WTC11 (cell line): ENCODE results near the gene CEBPZOS. TPM values are rescaled to one million over a fixed set of nuclear protein-coding genes. Genes with fewer than 3 reads are reported as not detected.

ENCODE experiments used
- ATAC-seq: fragments of 200-7000 bp; cut with Tn5 transposase; 2 replicates; pipeline ENCODE4 v1.10.0; 2021; ENCODE audit warnings: mild to moderate bottlenecking, moderate library complexity
- CTCF ChIA-PET: fragments of 300-600 bp; sonication (Branson Sonifier 250); formaldehyde crosslinking; loops from one replicate; lab custom pipeline; 2021; ENCODE audit warnings: antibody characterized with exemption; lab: Charles Lee
- POLR2A ChIA-PET: fragments of 350-600 bp; sonication (Branson Sonifier 250); formaldehyde crosslinking; loops from one replicate; lab custom pipeline; 2021; ENCODE audit warnings: antibody characterized with exemption; lab: Charles Lee
- DNase-seq: peaks from one replicate; pipeline ENCODE4 v3.0.0; 2021; ENCODE audit warnings: low spot score
- H3K27ac Mint-ChIP-seq: 2 replicates; pipeline ENCODE4 v1.8.0; 2021; ENCODE audit warnings: mixed read lengths
- H3K27me3 Mint-ChIP-seq: 2 replicates; pipeline ENCODE4 v1.8.0; 2021; ENCODE audit warnings: low read depth, mild to moderate bottlenecking, moderate library complexity, mixed read lengths
- H3K36me3 Mint-ChIP-seq: 2 replicates; pipeline ENCODE4 v1.8.0; 2021; ENCODE audit warnings: mixed read lengths
- H3K4me1 Mint-ChIP-seq: 2 replicates; pipeline ENCODE4 v1.8.0; 2022; ENCODE audit warnings: mixed read lengths
- H3K4me3 Mint-ChIP-seq: 2 replicates; pipeline ENCODE4 v1.8.0; 2021; ENCODE audit warnings: mild to moderate bottlenecking, moderate library complexity, mixed read lengths
- H3K9me3 Mint-ChIP-seq: 2 replicates; pipeline ENCODE4 v1.8.0; 2021; ENCODE audit warnings: mixed read lengths
- CBFB ChIP-seq: sonication (generic); formaldehyde crosslinking; IDR thresholded peaks from 2 replicates; pipeline ENCODE4 v1.8.1; 2022; ENCODE audit warnings: mild to moderate bottlenecking, low read depth, missing genetic modification reagents
- CREM ChIP-seq: sonication (generic); formaldehyde crosslinking; IDR thresholded peaks from 2 replicates; pipeline ENCODE4 v1.8.1; 2022; ENCODE audit warnings: mild to moderate bottlenecking, missing genetic modification reagents, moderate library complexity
- ELF4 ChIP-seq: sonication (generic); formaldehyde crosslinking; IDR thresholded peaks from 2 replicates; pipeline ENCODE4 v1.8.1; 2022; ENCODE audit warnings: low read depth, mild to moderate bottlenecking, moderate library complexity, missing genetic modification reagents
- ERG ChIP-seq: fragments of 250-450 bp; sonication (Bioruptor Pico); IDR thresholded peaks from 2 replicates; pipeline ENCODE4 v1.8.0; 2021; ENCODE audit warnings: mild to moderate bottlenecking
- KAT7 ChIP-seq: sonication (generic); formaldehyde crosslinking; IDR thresholded peaks from 2 replicates; pipeline ENCODE4 v1.8.1; 2023; ENCODE audit warnings: missing genetic modification reagents, mild to moderate bottlenecking, borderline replicate concordance
- MAX ChIP-seq: sonication (generic); formaldehyde crosslinking; IDR thresholded peaks from 2 replicates; pipeline ENCODE4 v1.8.0; 2022; ENCODE audit warnings: mild to moderate bottlenecking, missing genetic modification reagents
- TEAD4 ChIP-seq: sonication (generic); formaldehyde crosslinking; IDR thresholded peaks from 2 replicates; pipeline ENCODE4 v1.8.0; 2022; ENCODE audit warnings: mild to moderate bottlenecking, missing genetic modification reagents
- ZNF138 ChIP-seq: sonication (generic); formaldehyde crosslinking; conservative IDR thresholded peaks from 2 replicates; pipeline ENCODE4 v1.8.1; 2022; ENCODE audit warnings: mild to moderate bottlenecking, moderate library complexity, missing genetic modification reagents
- ZNF317 ChIP-seq: sonication (generic); formaldehyde crosslinking; IDR thresholded peaks from 2 replicates; pipeline ENCODE4 v1.8.1; 2023; ENCODE audit warnings: low read depth, mild to moderate bottlenecking, moderate library complexity, missing genetic modification reagents, borderline replicate concordance
- ZNF396 ChIP-seq: fragments of 250-450 bp; sonication (Bioruptor Pico); IDR thresholded peaks from 2 replicates; pipeline ENCODE4 v1.8.0; 2021; ENCODE audit warnings: mild to moderate bottlenecking, moderate library complexity, borderline replicate concordance
- total RNA-seq: library from RNA; stranded (reverse); gene quantifications from 3 replicates; pipeline ENCODE4 v1.2.3, GENCODE V29; 2021
- TF ChIP-seq, protein P1 (sequence below): sonication (generic); formaldehyde crosslinking; IDR thresholded peaks from 2 replicates; pipeline ENCODE4 v1.8.0; 2022; ENCODE audit warnings: mild to moderate bottlenecking, missing genetic modification reagents

CEBPZOS gene
- total RNA-seq, 1 experiment from 2014 or later = 129 TPM

DNA sequence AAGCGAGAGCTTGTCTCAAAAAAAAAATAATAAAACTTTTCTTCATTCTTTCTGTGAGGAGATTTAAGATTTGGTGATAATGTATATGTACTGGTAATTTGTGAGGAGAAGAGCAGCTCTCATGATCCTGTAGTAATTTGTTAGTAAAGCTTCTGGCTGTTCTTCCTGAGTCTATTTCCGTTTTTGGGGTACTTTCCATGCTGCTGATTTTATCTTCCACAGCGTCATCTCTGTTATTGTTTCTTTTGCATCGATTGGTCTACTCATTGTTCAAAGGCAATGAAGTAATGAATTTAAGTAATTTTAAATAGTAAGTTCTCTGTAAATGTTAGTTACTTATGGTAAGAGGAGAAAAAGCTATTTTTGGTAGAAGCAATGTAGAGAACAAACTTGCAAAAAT is 47.1 kb downstream of the CEBPZOS start (continued):
- no peak for TF ChIP-seq MAX

GRCh38 chr2:37244017-37244416 is 47.7 kb downstream of the CEBPZOS start:
- DNase-seq = no peak
- Mint-ChIP-seq H3K36me3 (peaks cover 84% of the 10 kb centered on the region), H3K27me3 (no peaks in the 10 kb centered on the region), H3K4me1 (peaks cover 4% of the 10 kb centered on the region; the same call in 1 of the 2 replicates), H3K27ac (peak overlapping the region; percentile 56; the same call in 1 of the 2 replicates), H3K9me3 (no peaks in the 10 kb centered on the region), H3K4me3 (no peak overlapping the region)
- ChIA-PET POLR2A (interaction anchor here (0.9 kb wide), 1 partner anchor 11 kb away, joined by 5 read pairs; no protein-coding TSS in a partner anchor), CTCF (no interaction called here)
- ATAC-seq = no peak
- TF ChIP-seq CBFB (CRISPR knock-in tag) (no peak), CREM (no peak)

DNA sequence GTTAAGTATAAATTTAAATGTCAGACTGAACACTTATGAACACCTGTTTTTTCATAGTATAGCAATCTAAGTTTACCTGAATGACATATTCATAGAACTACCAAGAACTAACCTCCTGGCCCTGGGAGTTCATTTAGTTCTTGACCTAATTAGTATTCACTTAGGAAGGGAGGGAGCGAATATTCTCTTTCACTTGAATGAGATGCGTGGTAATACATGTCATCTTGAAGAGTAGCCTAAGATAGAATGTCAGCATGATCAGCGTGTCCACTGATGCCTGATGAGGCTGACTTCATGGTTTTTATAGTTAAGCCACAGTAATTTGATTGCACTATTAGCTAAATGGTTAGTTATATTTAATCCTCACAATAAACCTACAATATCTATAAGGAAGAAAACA is 48.5 kb downstream of the CEBPZOS start:
- TF ChIP-seq ELF4 (CRISPR knock-in tag) (no peak), ZNF138 (no peak), ZNF317 (CRISPR knock-in tag) (no peak), TEAD4 (CRISPR knock-in tag) (no peak), CREM (no peak), KAT7 (CRISPR knock-in tag) (no peak)
- TF ChIP-seq, all 79 proteins: peak for 0
- H3K36me3 Mint-ChIP-seq = peaks cover 85% of the 10 kb centered on the region
- peak overlapping the region; percentile 62 for H3K27ac Mint-ChIP-seq
- POLR2A ChIA-PET = no interaction called here
- ATAC-seq (no peak), DNase-seq (no peak)
- H3K27me3 Mint-ChIP-seq = no peaks in the 10 kb centered on the region
- no peaks in the 10 kb centered on the region for H3K9me3 Mint-ChIP-seq
- peaks cover 4% of the 10 kb centered on the region; the same call in 1 of the 2 replicates for H3K4me1 Mint-ChIP-seq
- no peak overlapping the region for H3K4me3 Mint-ChIP-seq
- CTCF ChIA-PET = no interaction called here

DNA sequence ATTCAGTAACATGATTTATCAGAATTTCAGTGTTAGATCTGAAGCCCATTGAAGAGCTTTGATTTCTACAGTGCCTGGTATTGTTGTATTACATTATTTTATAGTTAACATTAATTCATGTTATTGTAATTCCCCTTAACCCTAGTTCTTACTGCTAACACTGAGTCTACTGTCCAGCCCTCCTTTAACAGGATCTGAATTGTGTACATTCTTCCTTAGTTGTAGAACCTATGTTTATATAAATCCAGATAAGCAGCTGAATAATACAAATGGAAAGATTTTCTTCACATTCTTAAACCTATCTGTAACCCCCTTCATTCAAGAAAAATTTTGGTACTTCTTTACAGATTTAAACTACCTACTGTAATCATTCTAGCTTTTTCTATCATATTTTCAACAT is 49.9 kb downstream of the CEBPZOS start:
- no peaks in the 10 kb centered on the region for H3K27me3 Mint-ChIP-seq
- H3K4me3 Mint-ChIP-seq = no peak overlapping the region

More for the DNA sequence above, 49.9 kb downstream of the CEBPZOS start:
- H3K4me1 Mint-ChIP-seq = peaks cover 4% of the 10 kb centered on the region; the same call in 1 of the 2 replicates
- CTCF ChIA-PET = interaction anchor here (0.8 kb wide), 1 partner anchor 78 kb away, joined by 3 read pairs; no protein-coding TSS in a partner anchor
- no peak for DNase-seq
- peaks cover 82% of the 10 kb centered on the region for H3K36me3 Mint-ChIP-seq
- no peak overlapping the region for H3K27ac Mint-ChIP-seq
- POLR2A ChIA-PET = no interaction called here
- ATAC-seq = no peak
- no peaks in the 10 kb centered on the region for H3K9me3 Mint-ChIP-seq
- TF ChIP-seq ERG (CRISPR knock-in tag) (no peak), ZNF396 (no peak)
- TF ChIP-seq, protein P1, sequence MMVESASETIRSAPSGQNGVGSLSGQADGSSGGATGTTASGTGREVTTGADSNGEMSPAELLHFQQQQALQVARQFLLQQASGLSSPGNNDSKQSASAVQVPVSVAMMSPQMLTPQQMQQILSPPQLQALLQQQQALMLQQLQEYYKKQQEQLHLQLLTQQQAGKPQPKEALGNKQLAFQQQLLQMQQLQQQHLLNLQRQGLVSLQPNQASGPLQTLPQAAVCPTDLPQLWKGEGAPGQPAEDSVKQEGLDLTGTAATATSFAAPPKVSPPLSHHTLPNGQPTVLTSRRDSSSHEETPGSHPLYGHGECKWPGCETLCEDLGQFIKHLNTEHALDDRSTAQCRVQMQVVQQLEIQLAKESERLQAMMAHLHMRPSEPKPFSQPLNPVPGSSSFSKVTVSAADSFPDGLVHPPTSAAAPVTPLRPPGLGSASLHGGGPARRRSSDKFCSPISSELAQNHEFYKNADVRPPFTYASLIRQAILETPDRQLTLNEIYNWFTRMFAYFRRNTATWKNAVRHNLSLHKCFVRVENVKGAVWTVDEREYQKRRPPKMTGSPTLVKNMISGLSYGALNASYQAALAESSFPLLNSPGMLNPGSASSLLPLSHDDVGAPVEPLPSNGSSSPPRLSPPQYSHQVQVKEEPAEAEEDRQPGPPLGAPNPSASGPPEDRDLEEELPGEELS (CRISPR knock-in tag) = no peak
- TF ChIP-seq, all 79 proteins: peak for 0
